Vagina (tissue), 2 donors: Measurements from ENCODE around the gene TBCA. TPM values are rescaled to one million over a fixed set of nuclear protein-coding genes. Genes with fewer than 3 reads are reported as not detected.

ENCODE experiments used
- DNase-seq, 2 donors: peaks; one replicate each; pipeline ENCODE4 v3.0.0-alpha.2; 2017; ENCODE audit errors: extremely low spot score in 2 of 2
- H3K27ac ChIP-seq: fragments of 200-600 bp; sonication (generic); one replicate; pipeline ENCODE4 v1.5.1; 2019
- H3K27me3 ChIP-seq: fragments of 200-600 bp; sonication (generic); one replicate; pipeline ENCODE4 v1.5.1; 2019
- H3K36me3 ChIP-seq, 2 donors: fragments of 200-600 bp; sonication (generic); one replicate each; pipeline ENCODE4 v1.5.1; 2017 to 2019
- H3K4me1 ChIP-seq: fragments of 200-600 bp; sonication (generic); one replicate; pipeline ENCODE4 v1.5.1; 2019
- H3K4me3 ChIP-seq, 2 donors: fragments of 200-600 bp; sonication (generic); 1 replicate in 1 of 2; 2 replicates in 1 of 2; pipeline ENCODE4 v1.5.1; 2016 to 2019
- H3K9me3 ChIP-seq: fragments of 200-600 bp; sonication (generic); one replicate; pipeline ENCODE4 v1.5.1; 2019
- POLR2A ChIP-seq, 2 donors: fragments of 450-650 bp; IDR thresholded peaks; one replicate each; pipeline ENCODE4 v1.6.1; 2017; ENCODE audit warnings: antibody characterized with exemption in 2 of 2, mild to moderate bottlenecking in 2 of 2, moderate library complexity in 2 of 2
- POLR2AphosphoS5 ChIP-seq, 2 donors: sonication (generic); formaldehyde crosslinking; IDR thresholded peaks; one replicate each; pipeline ENCODE4 v1.9.0; 2017; ENCODE audit warnings: antibody characterized with exemption in 2 of 2, mild to moderate bottlenecking in 2 of 2, low read depth in 1 of 2; ENCODE audit not compliant: insufficient read depth in 1 of 2
- intact Hi-C: fragments of 100-400 bp; cut with DNase I; formaldehyde crosslinking; loops from one replicate; pipeline ENCODE4 v1.15.1; 2023
- total RNA-seq: library from RNA; depleted of rRNA; stranded (reverse); fragments of >200 nt; gene quantifications from one replicate; pipeline ENCODE4 v1.2.3, GENCODE V29; 2016
- TF ChIP-seq, protein P1 (sequence below), 3 experiments: fragments of 450-650 bp in 2 of 3; fragments of 200-600 bp in 1 of 3; sonication (generic) in 1 of 3; IDR thresholded peaks; one replicate each; pipeline ENCODE4 v1.5.1; 2017 to 2019; ENCODE audit warnings: antibody characterized with exemption in 3 of 3, mild to moderate bottlenecking in 2 of 3, moderate library complexity in 2 of 3

Gene TBCA
- total RNA-seq, 1 donor from 2014 or later, result 142 TPM

DNA sequence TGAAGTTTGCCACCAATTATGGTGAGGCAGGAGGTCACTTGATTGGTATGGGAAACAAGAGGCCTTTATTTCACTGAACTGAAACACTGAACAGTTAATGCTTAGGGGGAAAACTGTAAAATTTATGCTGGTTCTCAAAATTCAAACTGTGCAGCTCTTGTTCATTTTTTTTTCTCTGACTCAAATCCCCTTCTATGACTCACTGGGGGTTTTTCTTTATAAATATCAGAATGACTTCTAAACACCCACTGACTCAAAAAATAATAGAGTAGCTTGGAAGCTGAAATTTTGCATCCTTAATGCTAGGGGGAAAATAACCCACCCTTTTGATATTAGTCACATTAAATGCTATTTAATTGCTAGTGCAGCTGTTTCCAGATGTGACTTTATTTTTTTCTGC is 113.5 kb downstream of the TBCA start:
- H3K27ac ChIP-seq, result no peak overlapping the region
- H3K4me1 ChIP-seq, result no peaks in the 10 kb centered on the region
- no peak overlapping the region for H3K4me3 ChIP-seq
- H3K9me3 ChIP-seq, result no peaks in the 10 kb centered on the region
- DNase-seq, result no peak
- intact Hi-C loops, result no loop called here
- TF ChIP-seq, protein P1, sequence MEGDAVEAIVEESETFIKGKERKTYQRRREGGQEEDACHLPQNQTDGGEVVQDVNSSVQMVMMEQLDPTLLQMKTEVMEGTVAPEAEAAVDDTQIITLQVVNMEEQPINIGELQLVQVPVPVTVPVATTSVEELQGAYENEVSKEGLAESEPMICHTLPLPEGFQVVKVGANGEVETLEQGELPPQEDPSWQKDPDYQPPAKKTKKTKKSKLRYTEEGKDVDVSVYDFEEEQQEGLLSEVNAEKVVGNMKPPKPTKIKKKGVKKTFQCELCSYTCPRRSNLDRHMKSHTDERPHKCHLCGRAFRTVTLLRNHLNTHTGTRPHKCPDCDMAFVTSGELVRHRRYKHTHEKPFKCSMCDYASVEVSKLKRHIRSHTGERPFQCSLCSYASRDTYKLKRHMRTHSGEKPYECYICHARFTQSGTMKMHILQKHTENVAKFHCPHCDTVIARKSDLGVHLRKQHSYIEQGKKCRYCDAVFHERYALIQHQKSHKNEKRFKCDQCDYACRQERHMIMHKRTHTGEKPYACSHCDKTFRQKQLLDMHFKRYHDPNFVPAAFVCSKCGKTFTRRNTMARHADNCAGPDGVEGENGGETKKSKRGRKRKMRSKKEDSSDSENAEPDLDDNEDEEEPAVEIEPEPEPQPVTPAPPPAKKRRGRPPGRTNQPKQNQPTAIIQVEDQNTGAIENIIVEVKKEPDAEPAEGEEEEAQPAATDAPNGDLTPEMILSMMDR (IDR thresholded peaks at IDR 0.05), result no peak
- TF ChIP-seq POLR2AphosphoS5 (IDR thresholded peaks at IDR 0.05; ENCODE audit: insufficient read depth in 1 of 2, low read depth in 1 of 2), result no peak
- TF ChIP-seq POLR2A (IDR thresholded peaks at IDR 0.05), result no peak
- no peaks in the 10 kb centered on the region for H3K36me3 ChIP-seq
- no peaks in the 10 kb centered on the region for H3K27me3 ChIP-seq

DNA sequence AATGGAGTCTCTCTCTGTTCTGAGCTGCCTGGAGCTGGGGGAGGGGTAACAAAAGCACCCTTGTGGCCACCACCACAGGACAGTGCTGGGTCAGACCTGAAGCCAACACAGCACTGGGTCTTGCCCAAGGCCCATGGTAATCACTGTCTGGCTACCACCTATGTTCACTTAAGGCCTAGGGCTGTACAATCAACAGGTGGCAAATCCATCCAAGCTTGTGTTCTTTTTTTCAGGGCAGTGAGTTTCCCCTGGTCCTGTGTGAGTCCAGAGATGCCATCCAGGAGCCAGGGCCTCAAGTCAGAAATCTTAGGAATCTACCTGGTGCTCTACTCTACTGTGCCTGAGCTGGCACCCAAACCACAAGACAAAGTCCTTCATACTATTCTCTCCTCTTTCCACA is 117.5 kb downstream of the TBCA start:
- Histone ChIP-seq H3K4me3 (no peak overlapping the region), H3K36me3 (no peaks in the 10 kb centered on the region), H3K27me3 (no peaks in the 10 kb centered on the region), H3K27ac (no peak overlapping the region), H3K9me3 (no peaks in the 10 kb centered on the region), H3K4me1 (no peaks in the 10 kb centered on the region)
- intact Hi-C loops, result no loop called here
- DNase-seq, result no peak
- TF ChIP-seq POLR2A (IDR thresholded peaks at IDR 0.05), result no peak
- TF ChIP-seq, protein P1 (IDR thresholded peaks at IDR 0.05), result no peak
- TF ChIP-seq POLR2AphosphoS5 (IDR thresholded peaks at IDR 0.05; ENCODE audit: insufficient read depth in 1 of 2, low read depth in 1 of 2), result no peak

DNA sequence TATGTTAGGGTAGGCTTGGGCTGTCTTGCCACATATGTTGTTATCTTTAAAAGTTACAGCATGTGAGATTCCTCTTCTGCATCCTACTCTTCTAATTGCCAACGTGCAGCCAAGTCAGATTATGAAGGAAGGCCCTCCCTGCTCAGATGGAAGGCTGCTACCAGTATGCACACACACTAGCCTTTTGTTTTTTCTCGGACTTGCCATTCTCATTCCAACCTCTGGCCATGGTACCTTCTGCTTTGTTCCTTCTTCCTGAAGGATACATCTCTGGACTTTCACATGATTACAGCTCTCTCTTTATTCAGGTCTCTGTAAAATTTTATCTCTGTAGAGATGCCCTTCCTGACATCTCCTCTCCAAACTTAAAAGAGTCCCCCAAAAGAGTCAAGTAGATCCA is 124.8 kb downstream of the TBCA start:
- TF ChIP-seq POLR2A (IDR thresholded peaks at IDR 0.05) (no peak), POLR2AphosphoS5 (IDR thresholded peaks at IDR 0.05; ENCODE audit: insufficient read depth in 1 of 2, low read depth in 1 of 2) (no peak)
- TF ChIP-seq, protein P1 (IDR thresholded peaks at IDR 0.05), result no peak
- intact Hi-C loops, result no loop called here
- H3K27me3 ChIP-seq, result no peaks in the 10 kb centered on the region
- no peaks in the 10 kb centered on the region for H3K9me3 ChIP-seq
- H3K27ac ChIP-seq, result no peak overlapping the region
- no peak overlapping the region for H3K4me3 ChIP-seq
- no peaks in the 10 kb centered on the region for H3K36me3 ChIP-seq
- H3K4me1 ChIP-seq, result no peaks in the 10 kb centered on the region
- DNase-seq, result no peak

DNA sequence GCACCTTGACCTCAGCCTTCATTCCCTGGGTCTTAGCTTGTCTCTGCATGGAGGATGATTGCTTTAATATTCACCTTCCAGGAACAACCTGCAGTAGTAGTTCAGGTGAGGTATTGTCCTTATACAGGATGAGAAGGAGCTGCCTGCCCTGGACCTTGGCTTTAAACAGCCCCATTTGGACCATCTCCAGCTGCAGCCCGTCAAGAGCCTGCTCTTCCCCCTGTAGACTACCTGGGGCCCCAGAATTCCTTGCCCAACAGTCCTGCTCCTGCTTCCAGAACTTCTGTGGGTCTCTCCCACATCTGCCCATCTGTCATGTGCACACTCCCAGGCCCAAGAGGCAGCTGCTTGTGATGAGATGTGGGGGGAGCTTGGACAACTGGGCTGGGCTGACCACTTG is 125.5 kb downstream of the TBCA start:
- Histone ChIP-seq H3K36me3 (no peaks in the 10 kb centered on the region), H3K4me3 (no peak overlapping the region), H3K27ac (no peak overlapping the region), H3K4me1 (no peaks in the 10 kb centered on the region), H3K9me3 (no peaks in the 10 kb centered on the region), H3K27me3 (no peaks in the 10 kb centered on the region)
- DNase-seq, result peak in 1 of 2 donors; percentile 67
- intact Hi-C loops, result no loop called here
- TF ChIP-seq, protein P1 (IDR thresholded peaks at IDR 0.05), result no peak
- TF ChIP-seq POLR2AphosphoS5 (IDR thresholded peaks at IDR 0.05; ENCODE audit: insufficient read depth in 1 of 2, low read depth in 1 of 2) (no peak), POLR2A (IDR thresholded peaks at IDR 0.05) (no peak)

DNA sequence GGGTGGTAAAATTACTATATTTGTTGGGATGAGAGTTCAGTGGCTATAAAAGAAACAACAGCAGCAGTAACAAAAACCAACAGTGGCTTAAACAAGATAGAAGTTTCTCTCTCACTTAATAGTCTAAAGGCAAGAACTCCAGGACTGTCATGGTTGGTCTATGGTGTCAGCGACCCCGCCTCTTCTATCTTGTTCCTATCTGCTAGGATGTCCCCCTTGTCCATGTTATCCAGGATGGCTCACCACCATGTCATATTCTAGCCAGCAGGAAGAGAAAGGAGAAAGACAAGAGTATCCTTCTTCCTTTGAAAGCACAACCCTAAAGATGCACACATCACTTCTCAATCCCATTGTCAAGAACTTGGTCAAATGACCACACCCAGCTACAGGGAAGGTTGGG is 126.4 kb downstream of the TBCA start:
- no peaks in the 10 kb centered on the region for H3K9me3 ChIP-seq

More for the DNA sequence above, 126.4 kb downstream of the TBCA start:
- Histone ChIP-seq H3K27ac (no peak overlapping the region), H3K27me3 (no peaks in the 10 kb centered on the region), H3K4me3 (no peak overlapping the region), H3K36me3 (no peaks in the 10 kb centered on the region), H3K4me1 (no peaks in the 10 kb centered on the region)
- peak in 1 of 2 donors; percentile 60 for DNase-seq
- TF ChIP-seq, protein P1 (IDR thresholded peaks at IDR 0.05), result no peak
- no peak for TF ChIP-seq POLR2A (IDR thresholded peaks at IDR 0.05)
- TF ChIP-seq POLR2AphosphoS5 (IDR thresholded peaks at IDR 0.05; ENCODE audit: insufficient read depth in 1 of 2, low read depth in 1 of 2), result no peak
- intact Hi-C loops, result no loop called here
